SU-DHL-6 (cell line): Measurements from ENCODE around the gene CAMSAP1.

ENCODE experiments used
- H2AFZ ChIP-seq: fragments of 200-600 bp; sonication (generic); 2 replicates; pipeline ENCODE4 v1.6.1; 2014; ENCODE audit warnings: low read depth, mild to moderate bottlenecking, moderate library complexity, mixed read lengths, antibody characterized with exemption, low read length; ENCODE audit not compliant: severe bottlenecking
- H3F3A ChIP-seq: fragments of 200-600 bp; shearing (Covaris generic); 2 replicates; pipeline ENCODE4 v1.6.0; 2016; ENCODE audit warnings: antibody characterized with exemption, mild to moderate bottlenecking; ENCODE audit not compliant: insufficient read depth
- H3K27ac ChIP-seq: fragments of 200-600 bp; sonication (generic); 2 replicates; pipeline ENCODE4 v1.5.1; 2016; ENCODE audit warnings: low read depth, mild to moderate bottlenecking, low read length, moderate library complexity, mixed read lengths
- H3K27me3 ChIP-seq: fragments of 200-600 bp; sonication (generic), shearing (Covaris generic); 2 replicates; pipeline ENCODE4 v1.6.0; 2014; ENCODE audit warnings: mild to moderate bottlenecking, low read length
- H3K36me3 ChIP-seq: fragments of 200-600 bp; sonication (generic); 2 replicates; pipeline ENCODE4 v1.6.1; 2014; ENCODE audit warnings: mild to moderate bottlenecking, low read length, mixed read lengths
- H3K4me2 ChIP-seq: fragments of 300-600, 200-600 bp; shearing (Covaris generic), sonication (generic); 2 replicates; pipeline ENCODE4 v1.6.0; 2014; ENCODE audit warnings: low read length, low read depth, mild to moderate bottlenecking; ENCODE audit not compliant: poor library complexity, severe bottlenecking
- H3K4me3 ChIP-seq: fragments of 200-600 bp; sonication (generic); 2 replicates; pipeline ENCODE4 v1.5.1; 2014; ENCODE audit warnings: antibody characterized with exemption, low read length, mild to moderate bottlenecking, mixed read lengths; ENCODE audit not compliant: insufficient read depth, poor library complexity, severe bottlenecking
- H3K79me2 ChIP-seq: fragments of 200-600 bp; sonication (generic); 2 replicates; pipeline ENCODE4 v1.6.1; 2014; ENCODE audit warnings: mild to moderate bottlenecking, low read length, moderate library complexity; ENCODE audit not compliant: insufficient read depth
- H3K9ac ChIP-seq: fragments of 200-600 bp; sonication (generic); 2 replicates; pipeline ENCODE4 v1.7.0; 2014; ENCODE audit warnings: mild to moderate bottlenecking, low read length
- H3K9me2 ChIP-seq: fragments of 200-600 bp; sonication (generic); replicated peaks from 2 replicates; pipeline ENCODE4 v1.6.1; 2014; ENCODE audit warnings: low read length; ENCODE audit not compliant: insufficient read depth
- H3K9me3 ChIP-seq: fragments of 200-600 bp; sonication (generic); 2 replicates; pipeline ENCODE4 v1.6.1; 2014; ENCODE audit warnings: low read length, mixed read lengths; ENCODE audit not compliant: insufficient read depth
- H4K20me1 ChIP-seq: fragments of 200-600 bp; sonication (generic); 2 replicates; pipeline ENCODE4 v1.6.1; 2014; ENCODE audit warnings: low read depth, mild to moderate bottlenecking, antibody characterized with exemption, low read length, moderate library complexity, mixed read lengths
- CTCF ChIP-seq: fragments of 200-600 bp; sonication (generic); IDR thresholded peaks from one replicate; pipeline ENCODE4 v1.5.1; 2017; ENCODE audit warnings: antibody characterized with exemption, mild to moderate bottlenecking, low read length, moderate library complexity; ENCODE audit not compliant: insufficient read depth, poor library complexity, severe bottlenecking
- EZH2phosphoT487 ChIP-seq: fragments of 200-600 bp; sonication (generic), shearing (Covaris generic); conservative IDR thresholded peaks from 2 replicates; pipeline ENCODE4 v1.6.1; 2018; ENCODE audit warnings: mild to moderate bottlenecking, antibody characterized with exemption, low read length, moderate library complexity, mixed read lengths

CAMSAP1 gene

GRCh38 chr9:135783540-135784245, 123.7 kb downstream of the CAMSAP1 start:
- Histone ChIP-seq H3F3A (no peaks in the 10 kb centered on the region), H3K27ac (no peak overlapping the region), H4K20me1 (no peaks in the 10 kb centered on the region), H2AFZ (no peak overlapping the region), H3K4me2 (no peak overlapping the region), H3K9ac (no peak overlapping the region), H3K9me2 (no peaks in the 10 kb centered on the region), H3K36me3 (no peaks in the 10 kb centered on the region), H3K9me3 (no peaks in the 10 kb centered on the region), H3K79me2 (no peaks in the 10 kb centered on the region), H3K27me3 (no peaks in the 10 kb centered on the region), H3K4me3 (no peak overlapping the region)
- TF ChIP-seq CTCF (no peak), EZH2phosphoT487 (no peak)

GRCh38 chr9:135782946-135783345, 124.4 kb downstream of the CAMSAP1 start:
- H3K27me3 ChIP-seq: no peaks in the 10 kb centered on the region
- H3K27ac ChIP-seq: no peak overlapping the region
- no peaks in the 10 kb centered on the region for H3K79me2 ChIP-seq
- H3F3A ChIP-seq: no peaks in the 10 kb centered on the region
- H3K9me2 ChIP-seq: no peaks in the 10 kb centered on the region
- H4K20me1 ChIP-seq: no peaks in the 10 kb centered on the region
- H3K9ac ChIP-seq: no peak overlapping the region
- H3K36me3 ChIP-seq: no peaks in the 10 kb centered on the region
- TF ChIP-seq EZH2phosphoT487 (no peak), CTCF (no peak)
- no peak overlapping the region for H3K4me3 ChIP-seq
- H2AFZ ChIP-seq: no peak overlapping the region
- H3K9me3 ChIP-seq: no peaks in the 10 kb centered on the region
- no peak overlapping the region for H3K4me2 ChIP-seq

- H3K27me3 ChIP-seq: no peaks in the 10 kb centered on the region
- H4K20me1 ChIP-seq: no peaks in the 10 kb centered on the region
- no peaks in the 10 kb centered on the region for H3F3A ChIP-seq
- no peaks in the 10 kb centered on the region for H3K79me2 ChIP-seq
- H3K9ac ChIP-seq: no peak overlapping the region
- no peaks in the 10 kb centered on the region for H3K9me2 ChIP-seq
- no peak overlapping the region for H3K4me2 ChIP-seq
- no peak overlapping the region for H2AFZ ChIP-seq
- H3K4me3 ChIP-seq: no peak overlapping the region
- TF ChIP-seq EZH2phosphoT487 (no peak), CTCF (no peak)
- no peaks in the 10 kb centered on the region for H3K9me3 ChIP-seq
- no peak overlapping the region for H3K27ac ChIP-seq
- H3K36me3 ChIP-seq: no peaks in the 10 kb centered on the region
Measured at GRCh38 chr9:135780626-135781025, 126.7 kb downstream of the CAMSAP1 start.
